HUDEP-2 (cell line): ENCODE data around the gene PDZRN3.
"Not testable (repeated sequence)": the region's sequence is repeated elsewhere in the genome, so short reads cannot be mapped to it uniquely, and the experiment has no call there.

Experiments used
- DNase-seq, 76 experiments: peaks; one replicate each; lab custom pipeline; 2025; ENCODE audit not compliant: unreplicated experiment in 76 of 76; lab: John Stamatoyannopoulos, UW

Gene PDZRN3

GRCh38 chr3:73470860-73471259, 153.9 kb downstream of the PDZRN3 start:
- no peak for DNase-seq

- DNase-seq, result no peak
Measured at GRCh38 chr3:73469331-73469730, 155.4 kb downstream of the PDZRN3 start.

- DNase-seq, result no peak
Measured at GRCh38 chr3:73467211-73467610, 157.5 kb downstream of the PDZRN3 start.

GRCh38 chr3:73465926-73466325, 158.8 kb downstream of the PDZRN3 start:
- no peak for DNase-seq

- not testable (repeated sequence) for DNase-seq
Measured at GRCh38 chr3:73464126-73464525, 160.6 kb downstream of the PDZRN3 start.

- no peak for DNase-seq
Measured at GRCh38 chr3:73461547-73461946, 163.2 kb downstream of the PDZRN3 start.

GRCh38 chr3:73459711-73460110, 165.0 kb downstream of the PDZRN3 start:
- DNase-seq, result no peak

- DNase-seq, result no peak
Measured at GRCh38 chr3:73453666-73454065, 171.1 kb downstream of the PDZRN3 start.

- no peak for DNase-seq
Measured at GRCh38 chr3:73452729-73453128, 172.0 kb downstream of the PDZRN3 start.

GRCh38 chr3:73451301-73451944, 173.3 kb downstream of the PDZRN3 start:
- DNase-seq, result no peak

- no peak for DNase-seq
Measured at GRCh38 chr3:73449774-73450173, 175.0 kb downstream of the PDZRN3 start.

- DNase-seq, result no peak
Measured at GRCh38 chr3:73448761-73449301, 175.9 kb downstream of the PDZRN3 start.

GRCh38 chr3:73448041-73448440, 176.7 kb downstream of the PDZRN3 start:
- DNase-seq, result no peak

- no peak for DNase-seq
Measured at GRCh38 chr3:73447111-73447510, 177.6 kb downstream of the PDZRN3 start.

GRCh38 chr3:73446467-73447110, 178.2 kb downstream of the PDZRN3 start:
- no peak for DNase-seq

- DNase-seq, result no peak
Measured at GRCh38 chr3:73442886-73443285, 181.9 kb downstream of the PDZRN3 start.

- DNase-seq, result no peak
Measured at GRCh38 chr3:73442152-73442551, 182.6 kb downstream of the PDZRN3 start.

- no peak for DNase-seq
Measured at GRCh38 chr3:73437828-73438227, 186.9 kb downstream of the PDZRN3 start.

GRCh38 chr3:73435055-73435454, 189.7 kb downstream of the PDZRN3 start:
- DNase-seq, result no peak

GRCh38 chr3:73433687-73434086, 191.1 kb downstream of the PDZRN3 start:
- no peak for DNase-seq

GRCh38 chr3:73433079-73433478, 191.7 kb downstream of the PDZRN3 start:
- no peak for DNase-seq

- DNase-seq, result no peak
Measured at GRCh38 chr3:73432706-73433032, 192.1 kb downstream of the PDZRN3 start.
